Caco-2 (cell line): ENCODE results near the gene APOM. TPM values are rescaled to one million over a fixed set of nuclear protein-coding genes. Genes with fewer than 3 reads are reported as not detected.

Source experiments
- BruUV-seq: library from RNA; stranded (reverse); fragments of 400-500 nt; replicated peaks from 2 replicates; lab custom pipeline; 2021; lab: Mats Ljungman, UMichigan
- CTCF ChIA-PET: fragments of 300-600 bp; sonication (Branson Sonifier 250); formaldehyde crosslinking; loops from one replicate; lab custom pipeline; 2022; ENCODE audit warnings: antibody characterized with exemption; lab: Charles Lee
- POLR2A ChIA-PET: fragments of 300-600 bp; sonication (Branson Sonifier 250); formaldehyde crosslinking; loops from one replicate; lab custom pipeline; 2022; ENCODE audit warnings: antibody characterized with exemption; lab: Charles Lee
- DNase-seq, 2 experiments: peaks; one replicate each; pipeline versions ENCODE4 v3.0.0 to v3.0.0-alpha.2; 2020 to 2022
- H3K27me3 ChIP-seq: replicated peaks from 2 replicates; pipeline ENCODE4 v1.6.0; 2011; ENCODE audit warnings: low read length; ENCODE audit not compliant: control insufficient read depth, insufficient read depth
- H3K36me3 ChIP-seq: 2 replicates; pipeline ENCODE4 v1.5.1; 2011; ENCODE audit warnings: low read length; ENCODE audit not compliant: control insufficient read depth, insufficient read depth
- H3K4me1 ChIP-seq: fragments of 250-450 bp; sonication (Bioruptor Pico); 2 replicates; pipeline ENCODE4 v1.5.1; 2020; ENCODE audit warnings: mild to moderate bottlenecking
- H3K4me3 ChIP-seq: 2 replicates; pipeline ENCODE4 v1.5.1; 2011; ENCODE audit warnings: low read depth, mild to moderate bottlenecking, control low read depth, low read length
- H3K9me3 ChIP-seq: fragments of 250-450 bp; sonication (Bioruptor Pico); 2 replicates; pipeline ENCODE4 v1.5.1; 2020; ENCODE audit warnings: mild to moderate bottlenecking, moderate library complexity
- H3K27ac Mint-ChIP-seq: one replicate; pipeline ENCODE4 v1.8.0; 2022; ENCODE audit warnings: mixed read lengths; ENCODE audit not compliant: unreplicated experiment
- H3K27me3 Mint-ChIP-seq: one replicate; pipeline ENCODE4 v1.8.0; 2022; ENCODE audit warnings: mixed read lengths; ENCODE audit not compliant: insufficient read depth, unreplicated experiment
- H3K36me3 Mint-ChIP-seq: one replicate; pipeline ENCODE4 v1.8.0; 2022; ENCODE audit warnings: mild to moderate bottlenecking, mixed read lengths; ENCODE audit not compliant: insufficient read depth, unreplicated experiment
- H3K4me1 Mint-ChIP-seq: one replicate; pipeline ENCODE4 v1.8.0; 2022; ENCODE audit warnings: low read depth, mixed read lengths; ENCODE audit not compliant: unreplicated experiment
- H3K4me3 Mint-ChIP-seq: one replicate; pipeline ENCODE4 v1.8.0; 2022; ENCODE audit warnings: mild to moderate bottlenecking, moderate library complexity, mixed read lengths; ENCODE audit not compliant: unreplicated experiment
- H3K9me3 Mint-ChIP-seq: one replicate; pipeline ENCODE4 v1.8.0; 2022; ENCODE audit warnings: mixed read lengths; ENCODE audit not compliant: unreplicated experiment
- intact Hi-C: fragments of 100-400 bp; cut with micrococcal nuclease; formaldehyde crosslinking; loops from one replicate; pipeline ENCODE4 v1.10.0; 2022; ENCODE audit not compliant: unreplicated experiment
- total RNA-seq: library from RNA; stranded (reverse); gene quantifications from 2 replicates; pipeline ENCODE4 v1.2.3, GENCODE V29; 2022
- TF ChIP-seq, protein P1 (sequence below), 2 experiments: fragments of 200-600 bp in 1 of 2; IDR thresholded peaks; 1 replicate in 1 of 2; 2 replicates in 1 of 2; pipeline versions ENCODE4 v1.5.1 to v1.8.0; 2011 to 2022; ENCODE audit warnings: antibody characterized with exemption in 1 of 2, control low read depth in 1 of 2, inconsistent platforms in 1 of 2, low read depth in 1 of 2, low read length in 1 of 2, mild to moderate bottlenecking in 1 of 2, moderate library complexity in 1 of 2; ENCODE audit not compliant: insufficient read depth in 1 of 2, severe bottlenecking in 1 of 2, unreplicated experiment in 1 of 2

The APOM gene
- total RNA-seq, 1 experiment from 2014 or later = 15.8 TPM

DNA sequence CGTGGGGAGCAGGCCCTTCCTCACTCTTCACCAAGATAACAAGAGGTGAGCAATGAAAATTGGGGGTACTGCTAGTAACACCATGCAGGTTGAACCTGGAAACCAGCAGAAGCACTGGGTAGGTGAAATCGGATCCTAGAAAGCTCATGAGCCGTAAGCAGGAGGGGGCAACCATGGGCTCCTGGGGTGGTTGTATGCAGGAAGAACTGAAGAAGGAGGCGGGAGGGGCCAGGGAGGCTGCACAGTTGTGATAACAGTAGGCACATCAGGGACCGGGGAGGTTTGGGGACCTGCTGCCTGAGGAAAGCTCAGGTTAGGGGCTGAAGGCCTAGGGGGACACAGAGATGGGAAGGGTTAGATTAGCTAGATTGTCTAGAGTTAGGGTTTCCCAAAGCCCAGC is 30.8 kb downstream of the APOM start:
- no peak for DNase-seq
- TF ChIP-seq, protein P1, sequence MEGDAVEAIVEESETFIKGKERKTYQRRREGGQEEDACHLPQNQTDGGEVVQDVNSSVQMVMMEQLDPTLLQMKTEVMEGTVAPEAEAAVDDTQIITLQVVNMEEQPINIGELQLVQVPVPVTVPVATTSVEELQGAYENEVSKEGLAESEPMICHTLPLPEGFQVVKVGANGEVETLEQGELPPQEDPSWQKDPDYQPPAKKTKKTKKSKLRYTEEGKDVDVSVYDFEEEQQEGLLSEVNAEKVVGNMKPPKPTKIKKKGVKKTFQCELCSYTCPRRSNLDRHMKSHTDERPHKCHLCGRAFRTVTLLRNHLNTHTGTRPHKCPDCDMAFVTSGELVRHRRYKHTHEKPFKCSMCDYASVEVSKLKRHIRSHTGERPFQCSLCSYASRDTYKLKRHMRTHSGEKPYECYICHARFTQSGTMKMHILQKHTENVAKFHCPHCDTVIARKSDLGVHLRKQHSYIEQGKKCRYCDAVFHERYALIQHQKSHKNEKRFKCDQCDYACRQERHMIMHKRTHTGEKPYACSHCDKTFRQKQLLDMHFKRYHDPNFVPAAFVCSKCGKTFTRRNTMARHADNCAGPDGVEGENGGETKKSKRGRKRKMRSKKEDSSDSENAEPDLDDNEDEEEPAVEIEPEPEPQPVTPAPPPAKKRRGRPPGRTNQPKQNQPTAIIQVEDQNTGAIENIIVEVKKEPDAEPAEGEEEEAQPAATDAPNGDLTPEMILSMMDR (IDR thresholded peaks at IDR 0.05; ENCODE audit: insufficient read depth in 1 of 2, low read depth in 1 of 2, low read length in 1 of 2, severe bottlenecking in 1 of 2, unreplicated experiment in 1 of 2) = no peak
- H3K4me1 Mint-ChIP-seq = peaks cover 28% of the 10 kb centered on the region
- intact Hi-C loops = no loop called here
- H3K27ac Mint-ChIP-seq = no peak overlapping the region
- no peak overlapping the region for H3K4me3 ChIP-seq
- ChIA-PET POLR2A (no interaction called here), CTCF (no interaction called here)
- no TSS peak for BruUV-seq
- no peak overlapping the region for H3K4me3 Mint-ChIP-seq
- peaks cover 49% of the 10 kb centered on the region for H3K36me3 Mint-ChIP-seq
- H3K9me3 Mint-ChIP-seq = no peaks in the 10 kb centered on the region
- no peaks in the 10 kb centered on the region for H3K27me3 ChIP-seq
- peaks cover 3% of the 10 kb centered on the region; the same call in 1 of the 2 replicates for H3K36me3 ChIP-seq
- peaks cover 48% of the 10 kb centered on the region for H3K4me1 ChIP-seq
- H3K27me3 Mint-ChIP-seq = no peaks in the 10 kb centered on the region
- no peaks in the 10 kb centered on the region for H3K9me3 ChIP-seq

DNA sequence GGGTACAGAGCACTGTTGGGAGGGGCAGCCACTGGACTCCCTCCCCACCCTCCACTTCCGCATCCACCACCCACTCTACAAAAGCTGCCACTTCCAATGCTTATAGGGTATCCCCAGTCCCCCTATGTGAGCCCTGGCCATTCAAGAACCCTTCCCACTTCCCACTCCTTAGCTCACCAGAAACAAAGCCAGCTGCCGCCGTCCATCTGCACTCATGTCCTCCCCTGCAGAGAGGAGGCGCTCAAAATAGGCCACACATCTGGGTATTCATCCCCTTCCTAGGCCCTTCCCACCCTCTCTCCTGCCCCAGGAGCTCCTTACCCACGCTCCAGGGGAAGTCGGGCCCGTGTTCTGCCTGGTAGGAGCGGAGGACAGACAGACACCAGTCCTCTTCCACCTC is 31.6 kb downstream of the APOM start:
- Mint-ChIP-seq H3K4me3 (no peak overlapping the region), H3K9me3 (no peaks in the 10 kb centered on the region), H3K36me3 (peaks cover 49% of the 10 kb centered on the region), H3K27me3 (no peaks in the 10 kb centered on the region), H3K27ac (no peak overlapping the region), H3K4me1 (peaks cover 30% of the 10 kb centered on the region)
- intact Hi-C loops = no loop called here
- H3K27me3 ChIP-seq = no peaks in the 10 kb centered on the region
- ChIA-PET POLR2A (interaction anchor here (0.7 kb wide), 1 partner anchor 16 kb away, joined by 3 read pairs; the partner anchor contains the start of gene ABHD16A), CTCF (no interaction called here)
- H3K36me3 ChIP-seq = peaks cover 5% of the 10 kb centered on the region; the same call in 1 of the 2 replicates
- TF ChIP-seq, protein P1 (IDR thresholded peaks at IDR 0.05; ENCODE audit: insufficient read depth in 1 of 2, low read depth in 1 of 2, low read length in 1 of 2, severe bottlenecking in 1 of 2, unreplicated experiment in 1 of 2) = no peak
- H3K4me1 ChIP-seq = peaks cover 46% of the 10 kb centered on the region
- DNase-seq = no peak
- no TSS peak for BruUV-seq
- H3K9me3 ChIP-seq = no peaks in the 10 kb centered on the region
- H3K4me3 ChIP-seq = no peak overlapping the region

DNA sequence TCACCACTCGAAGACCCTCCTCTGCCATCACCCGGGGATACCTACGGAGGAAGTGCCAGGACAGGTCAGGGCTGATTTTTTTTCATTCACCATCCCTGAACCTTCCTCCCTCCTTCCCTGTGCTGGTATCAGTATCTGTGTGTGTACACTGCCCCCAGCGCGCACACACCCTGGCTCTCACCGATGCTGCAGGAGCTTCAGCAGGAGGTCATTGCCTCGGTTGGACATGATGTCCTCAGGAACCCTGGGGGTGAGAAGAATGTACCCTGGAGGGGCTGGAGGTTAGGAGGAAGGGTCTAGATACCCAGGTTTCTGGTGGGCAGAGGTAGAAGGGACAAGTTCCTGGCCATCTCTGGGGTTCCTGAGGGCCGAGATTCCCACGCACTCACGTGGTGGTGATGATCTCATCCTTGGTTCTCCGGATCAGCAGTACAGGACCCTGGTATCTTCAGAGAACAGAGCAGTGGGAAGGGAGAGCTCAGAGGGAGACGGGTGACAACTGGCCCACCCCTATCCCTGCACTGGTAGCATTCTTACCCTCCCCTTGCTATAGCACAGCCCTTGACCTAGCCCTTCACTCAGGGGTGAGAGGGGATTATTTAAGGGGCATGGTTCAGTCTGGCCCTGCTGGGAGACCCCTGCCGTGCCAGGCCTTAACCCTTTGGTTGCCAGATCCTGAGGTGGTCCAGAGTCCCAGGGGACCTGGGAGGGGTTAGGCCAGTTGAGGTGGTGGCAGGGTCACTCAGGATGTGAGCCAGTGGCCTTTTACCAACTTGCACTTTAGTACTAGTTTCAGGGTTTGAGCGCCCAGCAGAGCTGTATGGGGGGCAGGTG is 32.4 kb downstream of the APOM start:
- Mint-ChIP-seq H3K36me3 (peaks cover 45% of the 10 kb centered on the region), H3K4me1 (peaks cover 28% of the 10 kb centered on the region), H3K27me3 (no peaks in the 10 kb centered on the region), H3K27ac (peak overlapping the region; percentile 94), H3K9me3 (no peaks in the 10 kb centered on the region), H3K4me3 (no peak overlapping the region)
- ChIA-PET CTCF (no interaction called here), POLR2A (interaction anchor here (0.7 kb wide), 1 partner anchor 15 kb away, joined by 3 read pairs; the partner anchor contains the start of gene ABHD16A)
- TF ChIP-seq, protein P1 (IDR thresholded peaks at IDR 0.05; ENCODE audit: insufficient read depth in 1 of 2, low read depth in 1 of 2, low read length in 1 of 2, severe bottlenecking in 1 of 2, unreplicated experiment in 1 of 2) = no peak
- Histone ChIP-seq H3K9me3 (no peaks in the 10 kb centered on the region), H3K4me3 (no peak overlapping the region), H3K4me1 (peaks cover 45% of the 10 kb centered on the region), H3K27me3 (no peaks in the 10 kb centered on the region), H3K36me3 (peaks cover 5% of the 10 kb centered on the region; the same call in 1 of the 2 replicates)
- intact Hi-C loops = no loop called here
- DNase-seq = no peak
- no TSS peak for BruUV-seq
